ENCODE data around the gene PORCN. TPM values are rescaled to one million over a fixed set of nuclear protein-coding genes. Genes with fewer than 3 reads are reported as not detected.

PORCN gene
- total and polyA plus RNA-seq, 2 of the 4 experiments (the other 2 are of a cell fraction), result 4.1 to 10.1 TPM

DNA sequence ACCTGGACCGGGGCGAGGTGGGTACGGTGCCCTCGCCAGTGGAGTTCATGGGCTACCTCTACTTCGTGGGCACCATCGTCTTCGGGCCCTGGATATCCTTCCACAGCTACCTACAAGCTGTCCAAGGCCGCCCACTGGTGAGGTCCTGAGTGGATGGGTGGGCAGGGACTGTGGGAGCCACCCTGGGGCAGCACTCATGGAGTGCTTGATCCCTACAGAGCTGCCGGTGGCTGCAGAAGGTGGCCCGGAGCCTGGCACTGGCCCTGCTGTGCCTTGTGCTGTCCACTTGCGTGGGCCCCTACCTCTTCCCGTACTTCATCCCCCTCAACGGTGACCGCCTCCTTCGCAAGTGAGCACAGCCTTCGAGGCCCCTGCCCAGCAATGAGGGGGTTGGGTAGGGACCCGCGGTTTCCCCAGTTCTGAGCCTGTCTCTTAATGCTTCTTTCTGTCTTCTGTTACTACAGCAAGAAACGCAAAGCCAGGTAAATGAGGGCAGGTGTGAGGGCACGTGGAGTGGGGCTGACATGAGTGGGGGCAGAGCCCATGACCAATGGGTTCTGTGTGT lies 3.7 kb downstream of the PORCN start:
- Histone ChIP-seq H3K27me3 (ENCODE audit: control insufficient read depth, insufficient read depth, low read length) (no peaks in the 10 kb centered on the region), H3K9me1 (ENCODE audit: insufficient read depth, low read length) (no peaks in the 10 kb centered on the region), H3K18ac (ENCODE audit: low read depth, low read length) (no peak overlapping the region), H3K9ac (ENCODE audit: low read depth, low read length) (no peak overlapping the region), H4K91ac (ENCODE audit: insufficient read depth, low read depth, low read length) (no peak overlapping the region), H3K4ac (ENCODE audit: low read depth, low read length) (no peak overlapping the region), H3K4me1 (ENCODE audit: control insufficient read depth, insufficient read depth, low read length) (no peaks in the 10 kb centered on the region), H3K27ac (ENCODE audit: insufficient read depth, low read length) (no peak overlapping the region), H3K56ac (ENCODE audit: extremely low read depth, insufficient read depth, low read length) (no peak overlapping the region), H4K5ac (ENCODE audit: low read depth, low read length) (no peak overlapping the region), H3K14ac (replicated peaks; ENCODE audit: low read depth, low read length) (no peak overlapping the region), H2BK5ac (ENCODE audit: low read depth, low read length, poor library complexity, severe bottlenecking) (no peak overlapping the region), H3K23ac (ENCODE audit: low read depth, low read length) (no peak overlapping the region), H3K4me3 (ENCODE audit: insufficient read depth, low read depth, low read length) (no peak overlapping the region), H2AK5ac (ENCODE audit: low read depth, low read length) (no peak overlapping the region), H2BK15ac (ENCODE audit: low read depth, low read length) (no peak overlapping the region), H4K8ac (ENCODE audit: low read depth in 2 of 2, low read length in 2 of 2) (no peak overlapping the region), H3K9me3 (ENCODE audit: control insufficient read depth, insufficient read depth, low read length) (no peaks in the 10 kb centered on the region; the same call in 1 of the 2 replicates), H4K20me1 (ENCODE audit: insufficient read depth, low read length) (no peaks in the 10 kb centered on the region), H3K36me3 (ENCODE audit: control insufficient read depth, insufficient read depth, low read length) (peaks cover 3% of the 10 kb centered on the region), H2AFZ (replicated peaks; ENCODE audit: low read length, poor library complexity) (no peak overlapping the region), H3K4me2 (ENCODE audit: low read depth, low read length) (no peak overlapping the region), H2BK20ac (ENCODE audit: low read depth, low read length) (no peak overlapping the region), H2AK9ac (replicated peaks; ENCODE audit: low read depth, low read length, poor library complexity) (peak overlapping the region; percentile 32), H3K79me1 (ENCODE audit: low read depth in 1 of 2, low read length in 2 of 2) (peaks cover 6 to 12% of the 10 kb centered on the region in 2 experiments; a peak in 3 of 4 replicates), H2BK120ac (ENCODE audit: low read depth, low read length) (no peak overlapping the region)
- ChIA-PET CTCF (no interaction called here), POLR2A (ENCODE audit: unreplicated experiment) (no interaction called here)
- no TSS peak for BruUV-seq (replicated peaks)
- 100% methylated on average over 1 of the region's 20 CpGs; no CpG with 5 or more reads in 1 of the 2 experiments for WGBS, 2 experiments (ENCODE audit: extremely low coverage in 2 of 2, insufficient read length in 1 of 2)
- DNase-seq, result no peak
- in situ Hi-C loops (cut with MboI; ENCODE audit: low sequenced_read_pairs) (no loop called here), intact Hi-C loops (cut with micrococcal nuclease) (no loop called here), dilution Hi-C loops (cut with HindIII; ENCODE audit: low sequenced_read_pairs, unreplicated experiment) (no loop called here)
- ATAC-seq (ENCODE audit: low read depth), result no peak
- no peak for TF ChIP-seq MAZ (IDR thresholded peaks at IDR 0.05; ENCODE audit: borderline replicate concordance, low read depth, low read length)
- TF ChIP-seq SMC3 (IDR thresholded peaks at IDR 0.05; ENCODE audit: low read depth, low read length), result no peak
- no peak for TF ChIP-seq MXI1 (IDR thresholded peaks at IDR 0.05; ENCODE audit: borderline replicate concordance, low read depth, low read length)
- TF ChIP-seq FOS (IDR thresholded peaks at IDR 0.05; ENCODE audit: low read depth, low read length), result no peak
- no peak for TF ChIP-seq MAFK (IDR thresholded peaks at IDR 0.05; ENCODE audit: low read depth, low read length)
- TF ChIP-seq, protein P1, sequence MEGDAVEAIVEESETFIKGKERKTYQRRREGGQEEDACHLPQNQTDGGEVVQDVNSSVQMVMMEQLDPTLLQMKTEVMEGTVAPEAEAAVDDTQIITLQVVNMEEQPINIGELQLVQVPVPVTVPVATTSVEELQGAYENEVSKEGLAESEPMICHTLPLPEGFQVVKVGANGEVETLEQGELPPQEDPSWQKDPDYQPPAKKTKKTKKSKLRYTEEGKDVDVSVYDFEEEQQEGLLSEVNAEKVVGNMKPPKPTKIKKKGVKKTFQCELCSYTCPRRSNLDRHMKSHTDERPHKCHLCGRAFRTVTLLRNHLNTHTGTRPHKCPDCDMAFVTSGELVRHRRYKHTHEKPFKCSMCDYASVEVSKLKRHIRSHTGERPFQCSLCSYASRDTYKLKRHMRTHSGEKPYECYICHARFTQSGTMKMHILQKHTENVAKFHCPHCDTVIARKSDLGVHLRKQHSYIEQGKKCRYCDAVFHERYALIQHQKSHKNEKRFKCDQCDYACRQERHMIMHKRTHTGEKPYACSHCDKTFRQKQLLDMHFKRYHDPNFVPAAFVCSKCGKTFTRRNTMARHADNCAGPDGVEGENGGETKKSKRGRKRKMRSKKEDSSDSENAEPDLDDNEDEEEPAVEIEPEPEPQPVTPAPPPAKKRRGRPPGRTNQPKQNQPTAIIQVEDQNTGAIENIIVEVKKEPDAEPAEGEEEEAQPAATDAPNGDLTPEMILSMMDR (conservative IDR thresholded peaks at IDR 0.05; ENCODE audit: low read depth, low read length), result no peak
- no peak for TF ChIP-seq POLR2A (IDR thresholded peaks at IDR 0.05; ENCODE audit: low read depth, low read length)
- TF ChIP-seq RAD21 (IDR thresholded peaks at IDR 0.05; ENCODE audit: low read length), result no peak
- TF ChIP-seq CEBPB (IDR thresholded peaks at IDR 0.05; ENCODE audit: low read depth, low read length), result no peak
- no peak for TF ChIP-seq BHLHE40 (IDR thresholded peaks at IDR 0.05; ENCODE audit: low read depth, low read length)
- no peak for TF ChIP-seq NFE2L2 (IDR thresholded peaks at IDR 0.05; ENCODE audit: low read depth, low read length)
- no peak for TF ChIP-seq RCOR1 (IDR thresholded peaks at IDR 0.05; ENCODE audit: insufficient replicate concordance, low read length)
